Fibroblast of lung (primary cell): ENCODE data around the gene PGBD1.

Source experiments
- CTCF ChIP-seq, 2 donors: IDR thresholded peaks in 1 of 2; conservative IDR thresholded peaks in 1 of 2; 1 replicate in 1 of 2; 2 replicates in 1 of 2; pipeline ENCODE4 v1.5.1; 2011 to 2012; ENCODE audit warnings: low read length in 2 of 2, control low read depth in 1 of 2, inconsistent platforms in 1 of 2, low read depth in 1 of 2, mild to moderate bottlenecking in 1 of 2
- EZH2 ChIP-seq: IDR thresholded peaks from 2 replicates; pipeline ENCODE4 v1.5.1; 2012; ENCODE audit warnings: low read length, control low read depth, mild to moderate bottlenecking; ENCODE audit errors: missing control alignments

GRCh38 chr6:28345201-28345600, 63.8 kb downstream of the PGBD1 start:
- TF ChIP-seq CTCF (conservative IDR thresholded peaks at IDR 0.05 in 1 of 2, IDR thresholded peaks at IDR 0.05 in 1 of 2; ENCODE audit: low read depth in 1 of 2, low read length in 2 of 2) (no peak), EZH2 (no peak)
